Activated CD8-positive, alpha-beta memory T cell treated with anti-CD3 and anti-CD28 coated beads, Interleukin-2, amount 50 U/mL, for 24 hours (primary cell): ENCODE measurements around the gene EPDR1.

Experiments used
- DNase-seq: peaks from one replicate; pipeline ENCODE4 v3.0.0-alpha.2; 2020; ENCODE audit errors: extremely low read depth

The EPDR1 gene

DNA sequence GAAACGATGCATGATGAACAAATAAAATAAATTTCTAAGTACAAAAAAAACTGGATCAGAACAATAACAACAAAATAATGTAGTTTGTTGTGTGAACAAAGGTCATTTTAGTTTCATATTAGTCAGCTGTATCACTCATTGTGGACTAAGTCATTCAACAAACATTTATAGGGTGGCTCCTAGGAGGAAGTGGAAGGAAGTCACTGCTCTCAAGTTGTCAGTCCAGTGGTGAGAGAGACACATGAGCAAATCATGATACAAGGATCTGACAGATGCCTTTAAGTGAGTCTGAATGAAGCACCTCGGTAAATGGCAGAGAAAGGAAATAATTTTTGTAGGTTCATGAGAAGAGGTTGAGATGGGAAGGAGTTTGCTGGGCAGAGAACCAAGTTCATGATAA, 56.8 kb downstream of the EPDR1 start:
- no peak for DNase-seq

DNA sequence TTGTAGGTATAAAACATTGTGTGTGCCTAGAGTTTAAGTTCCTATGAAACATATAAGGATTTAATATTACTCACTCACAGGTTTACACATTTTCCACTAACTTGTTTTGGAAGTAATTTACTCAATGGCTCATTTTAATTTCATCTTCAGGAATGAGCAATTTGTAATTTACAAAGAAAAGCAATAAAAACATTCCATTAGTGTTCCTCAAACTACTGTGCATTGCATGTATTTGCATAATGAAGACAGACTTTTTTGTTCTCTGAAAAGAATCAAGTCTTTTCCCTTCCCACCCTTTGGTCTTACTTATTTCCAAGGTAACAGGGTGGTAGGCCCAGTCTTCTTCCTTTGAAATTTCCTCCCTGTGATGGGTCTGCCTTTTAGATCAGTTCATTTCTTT, 61.2 kb downstream of the EPDR1 start:
- no peak for DNase-seq

DNA sequence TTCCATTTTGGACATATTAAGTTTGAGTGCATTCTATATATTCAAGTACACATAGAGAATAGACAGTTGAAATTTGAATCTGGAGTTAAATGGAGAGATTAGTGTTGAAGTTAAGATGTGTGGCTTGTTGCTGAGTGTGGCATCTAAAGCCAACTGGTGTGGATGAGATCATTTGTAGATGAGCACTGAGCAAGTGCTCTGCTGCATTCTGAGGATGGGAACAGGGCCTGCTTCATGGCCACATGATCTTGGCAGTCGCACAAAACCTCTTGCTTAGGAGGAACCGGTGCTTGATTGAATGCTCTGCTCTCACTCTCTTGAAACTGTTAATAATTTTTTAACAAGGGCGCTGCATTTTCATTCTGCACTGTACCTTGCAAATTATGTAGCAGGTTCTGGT, 62.0 kb downstream of the EPDR1 start:
- DNase-seq = no peak

DNA sequence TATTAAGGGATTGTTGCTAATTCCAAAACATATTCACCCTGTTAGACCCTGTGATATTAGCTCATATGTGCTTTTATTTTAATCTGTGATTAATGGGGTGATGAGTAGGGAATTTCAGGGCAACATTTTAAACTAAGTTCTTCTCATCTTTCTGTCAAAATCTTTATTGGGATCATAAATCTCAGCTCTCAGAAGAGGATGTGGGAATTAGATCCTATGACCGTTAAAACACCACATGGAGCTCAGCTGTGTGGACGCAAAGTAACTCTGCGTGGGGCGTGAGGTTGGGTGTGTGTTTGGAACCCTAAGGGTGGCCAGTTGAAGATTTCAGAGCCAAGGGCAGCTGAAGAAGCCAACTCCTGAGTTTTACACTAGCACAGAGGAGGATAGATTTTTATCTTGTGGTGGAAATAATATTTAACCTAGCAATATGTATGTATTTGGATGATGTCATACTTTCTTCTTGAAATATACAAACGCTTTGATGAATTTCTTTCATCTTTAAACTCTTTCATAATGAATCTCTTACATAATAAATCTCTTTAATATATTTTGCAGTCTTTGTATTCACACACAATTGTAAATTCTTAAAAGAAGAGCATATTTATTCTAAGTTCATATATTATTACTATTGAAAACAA, 64.4 kb downstream of the EPDR1 start:
- DNase-seq = no peak

DNA sequence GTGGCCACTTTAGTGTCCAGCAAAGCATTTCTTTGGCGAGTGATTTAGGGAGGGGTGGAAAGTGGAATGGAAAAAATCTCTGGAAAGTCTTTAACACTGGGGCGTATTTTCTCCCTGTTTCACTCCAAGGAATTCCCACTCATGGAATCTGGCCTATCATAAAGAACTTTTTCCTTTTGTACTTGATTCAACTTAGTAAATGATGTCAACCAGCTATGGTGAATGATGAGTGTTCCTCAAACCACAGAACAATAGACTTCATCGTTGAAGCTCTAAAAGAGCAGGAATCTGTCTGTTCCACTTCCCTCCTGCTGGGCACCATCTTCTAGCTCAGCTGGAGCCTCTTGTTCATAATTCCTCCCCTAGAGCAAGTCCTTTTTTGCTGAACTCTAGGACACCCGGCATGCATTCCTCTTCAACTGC, 66.5 kb downstream of the EPDR1 start:
- DNase-seq = no peak

DNA sequence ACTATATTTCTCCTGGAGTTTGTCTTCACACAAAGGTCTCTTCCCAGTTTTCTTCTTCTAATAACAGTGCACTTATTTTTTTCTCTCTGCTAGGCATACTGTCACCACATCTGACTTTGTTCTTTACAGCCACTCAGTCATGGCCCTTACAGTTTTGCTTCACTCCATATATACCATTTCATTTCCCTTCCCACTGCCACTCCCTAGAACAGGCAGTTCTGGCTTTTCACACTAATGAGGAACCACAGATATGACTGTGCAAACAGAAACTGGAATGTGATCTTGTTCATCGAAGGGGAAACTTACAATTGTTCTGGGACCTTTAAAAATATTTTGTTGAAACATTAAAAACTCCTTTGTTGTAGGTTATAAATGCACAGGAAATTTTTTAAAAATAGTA, 67.3 kb downstream of the EPDR1 start:
- DNase-seq = no peak

DNA sequence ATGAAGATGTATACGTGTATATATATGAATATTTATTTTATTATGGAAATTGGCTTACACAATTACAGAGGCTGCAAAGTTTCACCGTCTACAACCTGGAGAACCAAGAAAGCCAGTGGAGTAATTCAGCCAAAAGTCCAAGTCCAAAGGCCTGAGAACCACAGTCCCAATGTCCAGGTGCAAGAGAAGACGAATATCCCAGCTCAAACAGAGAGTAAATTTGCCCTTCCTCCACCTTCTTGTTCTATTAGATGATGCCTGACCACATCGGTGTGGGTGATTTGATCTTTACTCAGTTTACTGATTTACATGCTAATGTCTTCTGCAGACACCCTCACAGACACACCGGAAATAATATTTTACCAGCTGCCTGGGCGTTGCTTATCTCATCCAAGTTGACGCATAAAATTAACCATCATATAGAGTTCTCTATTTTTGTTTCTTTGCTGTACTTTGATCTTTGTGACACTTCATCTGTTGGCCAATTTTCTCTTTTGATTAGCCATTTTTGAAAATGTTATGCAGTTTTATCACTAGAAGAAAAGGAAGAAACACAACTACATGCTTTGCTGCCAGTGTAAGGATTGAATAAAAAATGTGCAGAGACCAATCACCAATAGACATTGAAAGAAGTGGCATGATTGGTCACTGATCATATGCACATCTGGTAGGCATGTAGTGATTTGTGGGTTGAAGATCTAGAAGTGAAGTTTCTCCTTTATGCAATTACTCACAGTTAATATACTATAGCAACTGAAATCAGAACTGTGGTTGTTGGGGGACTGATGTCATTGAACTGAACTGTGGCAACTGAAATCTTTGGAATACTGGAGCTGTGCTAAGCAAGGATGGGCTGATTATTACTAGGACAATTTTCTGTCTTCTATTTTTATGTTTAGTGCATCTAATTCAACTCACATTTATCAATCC, 68.5 kb downstream of the EPDR1 start:
- DNase-seq = no peak

DNA sequence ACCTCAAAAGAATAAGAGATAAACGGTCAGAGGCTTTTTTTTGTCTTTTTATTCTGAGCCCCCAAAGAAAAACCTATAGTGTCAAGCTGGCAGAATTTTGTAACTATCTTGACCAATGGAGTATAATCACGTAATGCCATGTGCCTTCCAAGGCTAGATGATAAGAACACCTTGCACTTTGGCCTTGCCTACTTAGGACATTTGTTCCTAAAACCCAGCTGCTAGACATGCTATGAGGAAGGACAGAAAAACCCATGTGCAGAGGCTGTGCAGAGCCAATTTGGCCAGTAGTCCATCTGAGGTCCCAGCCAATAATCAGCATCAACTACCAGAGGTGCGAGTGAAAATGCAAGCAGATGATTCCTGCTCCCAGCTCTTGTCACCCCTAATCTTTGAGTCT, 69.9 kb downstream of the EPDR1 start:
- no peak for DNase-seq

DNA sequence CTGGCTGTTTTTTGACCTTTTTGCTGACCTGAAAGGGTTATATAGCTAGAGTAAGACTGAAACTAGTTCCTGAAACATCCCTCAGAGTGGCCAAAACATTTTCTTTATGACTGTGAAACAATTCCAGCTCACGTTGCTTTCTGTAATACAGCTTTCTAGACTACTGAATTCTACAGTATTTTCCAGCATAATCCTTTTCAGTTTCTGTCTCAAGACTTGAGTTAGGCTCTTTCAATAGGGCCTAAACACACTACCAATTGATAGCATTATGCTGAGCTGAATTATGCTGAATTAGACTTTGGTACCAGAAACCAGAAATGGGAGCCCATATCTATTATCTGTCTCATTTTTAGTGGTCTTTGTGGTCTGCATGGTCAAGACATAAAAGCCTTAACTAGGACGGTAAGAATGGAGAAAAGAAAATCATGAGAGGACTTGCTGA, 72.6 kb downstream of the EPDR1 start:
- DNase-seq = no peak

DNA sequence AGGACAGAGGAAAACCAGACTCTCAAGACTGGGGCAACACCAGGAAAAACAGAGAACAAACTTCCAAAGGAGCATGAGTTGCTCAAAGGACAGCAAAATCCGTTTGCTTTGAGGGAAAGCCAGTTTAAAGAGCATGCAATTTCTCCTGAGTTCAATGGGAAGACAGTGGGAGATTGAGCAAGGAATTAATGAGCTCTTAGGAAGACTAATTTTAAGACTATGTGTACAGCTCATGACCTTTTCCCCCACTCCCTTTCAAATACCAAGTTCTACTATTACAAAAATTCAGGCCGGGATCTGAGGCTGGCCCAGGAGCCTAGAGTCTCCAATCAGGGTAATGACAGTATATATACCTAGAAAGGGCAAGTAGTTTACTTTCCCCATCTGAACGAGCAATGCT, 79.2 kb downstream of the EPDR1 start:
- DNase-seq = no peak

DNA sequence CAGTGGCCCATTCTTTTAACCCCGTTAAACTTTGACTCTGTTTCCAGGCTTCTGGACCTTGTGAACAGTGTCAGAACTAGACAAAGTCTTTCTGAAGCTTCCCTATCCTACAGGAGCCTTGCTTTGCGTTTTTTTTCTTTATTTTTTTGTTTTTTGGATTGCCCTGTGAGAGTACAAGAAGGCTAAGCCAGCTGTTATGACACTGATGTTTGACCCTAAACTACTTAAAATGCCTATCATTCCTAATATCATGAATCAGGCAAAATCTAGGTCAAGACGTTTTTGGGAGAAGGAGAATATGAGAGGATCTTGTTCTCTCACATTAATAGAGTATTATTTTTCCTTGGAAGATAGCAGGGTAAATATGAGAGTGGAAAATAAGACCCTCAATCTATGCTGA, 79.8 kb downstream of the EPDR1 start:
- no peak for DNase-seq
